ENCODE measurements around the gene TMEM47.

TMEM47 gene

DNA sequence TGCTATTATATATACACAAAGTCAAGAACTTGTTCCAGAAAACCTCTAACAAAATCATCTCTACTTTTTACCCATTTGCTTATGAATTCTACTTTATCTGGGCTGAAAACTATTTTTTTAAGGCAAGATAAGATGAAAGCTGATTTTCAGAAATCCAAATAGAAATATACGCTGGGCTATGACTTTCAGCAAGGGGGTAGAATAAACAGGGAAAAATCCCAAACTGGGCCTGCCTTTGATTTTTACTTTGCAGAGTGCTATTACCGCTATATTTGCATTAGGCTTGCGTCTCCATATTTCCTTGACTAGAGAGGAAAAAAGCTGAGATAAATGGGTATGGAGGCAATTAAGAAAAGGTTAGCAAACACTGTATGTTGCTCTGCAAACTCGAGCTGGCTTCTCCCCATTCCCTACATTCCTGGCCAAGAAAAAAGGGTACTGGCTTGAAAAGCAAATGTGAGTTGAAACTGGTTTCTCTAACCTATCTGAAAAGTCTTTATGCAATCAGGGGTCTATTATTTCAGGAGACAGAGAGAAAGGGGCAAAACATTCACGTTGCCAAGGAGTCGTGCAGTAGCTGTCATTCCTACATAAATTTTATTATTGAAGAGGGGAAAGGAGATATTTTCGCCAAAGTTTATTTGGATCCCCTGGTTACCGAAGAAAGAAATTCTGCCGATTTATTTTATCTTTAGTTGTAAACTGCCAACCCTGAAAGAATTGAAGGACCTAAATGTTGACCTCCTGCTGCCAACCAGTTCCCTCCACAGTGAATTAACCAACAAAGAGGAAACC lies 2.2 kb downstream of the TMEM47 start:
- no peak overlapping the region for H3K27ac ChIP-seq
- TF ChIP-seq, protein P1, sequence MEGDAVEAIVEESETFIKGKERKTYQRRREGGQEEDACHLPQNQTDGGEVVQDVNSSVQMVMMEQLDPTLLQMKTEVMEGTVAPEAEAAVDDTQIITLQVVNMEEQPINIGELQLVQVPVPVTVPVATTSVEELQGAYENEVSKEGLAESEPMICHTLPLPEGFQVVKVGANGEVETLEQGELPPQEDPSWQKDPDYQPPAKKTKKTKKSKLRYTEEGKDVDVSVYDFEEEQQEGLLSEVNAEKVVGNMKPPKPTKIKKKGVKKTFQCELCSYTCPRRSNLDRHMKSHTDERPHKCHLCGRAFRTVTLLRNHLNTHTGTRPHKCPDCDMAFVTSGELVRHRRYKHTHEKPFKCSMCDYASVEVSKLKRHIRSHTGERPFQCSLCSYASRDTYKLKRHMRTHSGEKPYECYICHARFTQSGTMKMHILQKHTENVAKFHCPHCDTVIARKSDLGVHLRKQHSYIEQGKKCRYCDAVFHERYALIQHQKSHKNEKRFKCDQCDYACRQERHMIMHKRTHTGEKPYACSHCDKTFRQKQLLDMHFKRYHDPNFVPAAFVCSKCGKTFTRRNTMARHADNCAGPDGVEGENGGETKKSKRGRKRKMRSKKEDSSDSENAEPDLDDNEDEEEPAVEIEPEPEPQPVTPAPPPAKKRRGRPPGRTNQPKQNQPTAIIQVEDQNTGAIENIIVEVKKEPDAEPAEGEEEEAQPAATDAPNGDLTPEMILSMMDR (conservative IDR thresholded peaks at IDR 0.05) = no peak

DNA sequence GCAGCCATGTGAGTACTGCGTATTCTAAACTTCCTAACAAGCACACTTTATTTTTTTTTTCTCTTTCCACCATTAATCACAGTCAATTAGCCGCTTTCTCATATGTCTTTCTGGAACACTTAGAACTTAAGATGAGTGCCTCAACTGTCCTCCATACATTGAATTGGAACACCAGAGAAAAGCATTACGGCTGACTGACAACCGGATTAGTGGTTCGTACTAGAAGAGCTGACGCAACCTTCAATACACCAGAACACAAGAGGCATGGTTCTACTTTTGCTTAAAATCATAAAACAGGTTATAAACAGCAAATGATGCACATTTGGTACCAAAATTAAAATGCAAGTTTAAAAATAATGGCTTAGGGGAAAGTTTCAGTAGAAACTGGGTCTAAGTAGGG lies 3.3 kb downstream of the TMEM47 start:
- H3K27ac ChIP-seq = no peak overlapping the region
- TF ChIP-seq, protein P1 (conservative IDR thresholded peaks at IDR 0.05) = no peak

DNA sequence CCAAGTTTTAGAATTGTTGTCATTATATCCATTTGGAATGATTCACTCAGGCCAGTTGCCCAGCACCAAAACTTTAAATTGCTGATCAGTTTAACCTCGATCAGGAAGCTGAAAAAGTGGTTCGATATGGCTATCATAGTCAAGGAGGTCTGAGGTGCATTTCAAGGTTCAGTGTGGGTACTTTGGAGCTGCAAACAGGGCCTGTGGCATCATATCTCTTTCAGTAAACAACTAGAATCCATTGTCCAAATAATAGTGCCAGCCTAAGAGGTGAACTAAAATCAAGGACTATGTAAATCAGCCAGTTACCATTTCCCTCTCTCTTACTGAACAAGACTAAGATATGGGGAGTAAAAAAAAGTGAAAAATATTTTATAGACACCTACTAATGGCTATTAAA lies 14.2 kb downstream of the TMEM47 start:
- TF ChIP-seq, protein P1 (conservative IDR thresholded peaks at IDR 0.05) = no peak

DNA sequence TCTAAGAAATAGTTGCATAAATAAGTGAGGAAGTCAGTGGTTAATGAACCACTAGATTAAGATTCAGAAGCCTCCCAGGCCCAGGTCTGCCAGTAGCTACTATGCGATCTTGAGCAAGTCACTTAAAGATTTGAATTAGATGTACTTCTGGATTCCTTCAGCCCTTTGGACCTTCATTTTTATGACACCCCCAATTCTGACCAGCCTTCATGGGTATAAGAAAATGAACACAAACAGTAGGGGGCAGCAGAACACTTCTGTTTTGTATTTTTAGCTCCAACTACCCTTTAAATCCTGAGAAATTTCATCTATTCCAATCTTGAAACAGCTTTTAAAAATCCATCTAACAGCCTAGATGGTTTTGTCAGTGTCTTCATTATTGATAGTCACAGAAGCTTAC lies 19.0 kb downstream of the TMEM47 start:
- TF ChIP-seq, protein P1 (conservative IDR thresholded peaks at IDR 0.05) = peak; percentile 69
- H3K27ac ChIP-seq = no peak overlapping the region

More for the DNA sequence above, 14.2 kb downstream of the TMEM47 start:
- no peak overlapping the region for H3K27ac ChIP-seq

DNA sequence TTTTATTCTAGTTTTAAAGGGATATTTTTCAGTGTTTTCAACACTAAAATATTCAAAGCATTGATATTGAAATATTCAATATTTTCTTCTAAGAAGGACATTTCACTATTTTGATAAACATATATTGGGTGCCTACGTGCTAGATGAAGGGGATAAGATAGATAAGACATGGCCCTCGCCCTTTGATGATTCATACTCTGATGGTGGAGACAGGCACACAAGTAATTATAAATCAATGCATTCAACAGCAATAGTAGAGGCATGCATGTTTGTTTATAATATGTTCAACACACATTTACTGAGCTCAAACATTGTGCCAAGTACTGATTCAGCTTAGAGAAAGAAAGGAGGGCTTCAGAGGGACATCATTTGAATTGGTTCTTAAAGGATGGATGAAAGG lies 22.7 kb downstream of the TMEM47 start:
- H3K27ac ChIP-seq = no peak overlapping the region
- TF ChIP-seq, protein P1 (conservative IDR thresholded peaks at IDR 0.05) = no peak

DNA sequence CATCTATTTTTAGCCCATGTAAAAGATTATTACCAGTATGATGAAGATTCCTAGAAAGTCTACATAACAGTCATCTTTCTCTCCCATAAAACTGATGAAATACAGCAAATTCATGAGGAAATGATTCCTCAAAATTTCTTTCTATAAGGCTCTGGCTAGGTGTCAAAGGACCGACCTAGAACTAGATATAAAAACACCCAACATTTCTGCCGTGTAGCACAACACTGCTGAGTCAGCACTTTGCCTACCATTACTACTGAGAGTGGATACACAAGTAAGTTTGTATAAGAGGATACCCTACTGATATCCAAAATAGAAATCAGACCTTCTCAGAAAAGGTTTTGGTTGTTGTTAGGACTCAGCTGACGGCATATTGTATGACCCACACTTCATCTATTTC lies 24.7 kb downstream of the TMEM47 start:
- no peak overlapping the region for H3K27ac ChIP-seq
- TF ChIP-seq, protein P1 (conservative IDR thresholded peaks at IDR 0.05) = no peak

DNA sequence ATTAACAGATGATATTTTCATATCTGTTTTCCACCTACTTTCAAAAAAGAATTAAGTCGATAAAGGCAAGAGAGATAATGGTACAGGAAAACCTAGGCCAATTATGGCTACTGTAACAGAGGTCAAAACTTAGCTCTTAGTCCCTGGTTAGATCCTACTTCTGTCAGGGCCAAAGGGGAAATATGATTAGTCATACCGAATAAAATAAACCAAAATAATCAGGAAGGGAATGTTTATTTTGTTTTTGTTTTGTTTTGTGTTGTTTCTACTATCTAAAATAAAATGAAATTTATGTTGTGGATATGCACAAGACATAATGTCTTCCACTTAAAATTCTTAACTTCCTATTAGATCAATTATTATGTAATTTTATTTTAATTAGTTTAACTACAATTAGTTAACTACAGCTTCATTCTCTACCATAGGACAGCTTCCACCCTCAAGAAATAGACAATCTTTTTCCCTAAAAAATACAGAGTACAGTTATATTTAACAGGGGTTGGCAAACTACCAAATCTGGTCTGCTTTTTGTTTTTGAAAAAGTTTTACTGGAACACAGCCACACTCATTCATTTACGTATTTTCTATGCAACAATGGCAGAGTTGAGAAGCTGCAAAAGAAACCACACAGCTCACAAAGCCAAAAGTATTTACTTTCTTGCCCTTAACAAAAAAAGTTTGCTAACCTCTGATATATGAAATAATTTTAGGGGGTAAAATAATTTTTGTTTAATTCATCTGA lies 25.4 kb downstream of the TMEM47 start:
- H3K27ac ChIP-seq = no peak overlapping the region
- TF ChIP-seq, protein P1 (conservative IDR thresholded peaks at IDR 0.05) = no peak

Data from VCaP (cell line).